Measurements from ENCODE around the gene CAMK2A.

The CAMK2A gene

GRCh38 chr5:150299571-150300327 is 10.2 kb upstream of the CAMK2A start:
- no peak for DNase-seq

GRCh38 chr5:150298701-150299451 is 9.3 kb upstream of the CAMK2A start:
- no peak for DNase-seq

- DNase-seq: no peak
Measured at GRCh38 chr5:150297934-150298595, 8.5 kb upstream of the CAMK2A start.

- DNase-seq: no peak
Measured at GRCh38 chr5:150297236-150297890, 7.8 kb upstream of the CAMK2A start.

- DNase-seq: no peak
Measured at GRCh38 chr5:150296496-150296895, 6.9 kb upstream of the CAMK2A start.

GRCh38 chr5:150295741-150296486 is 6.3 kb upstream of the CAMK2A start:
- no peak for DNase-seq

GRCh38 chr5:150295172-150295634 is 5.6 kb upstream of the CAMK2A start:
- no peak for DNase-seq

- DNase-seq: no peak
Measured at GRCh38 chr5:150294551-150295071, 5.0 kb upstream of the CAMK2A start.

- DNase-seq: no peak
Measured at GRCh38 chr5:150293091-150293941, 3.7 kb upstream of the CAMK2A start.

GRCh38 chr5:150291388-150292385 is 2.1 kb upstream of the CAMK2A start:
- DNase-seq: no peak

- DNase-seq: no peak
Measured at GRCh38 chr5:150288791-150289190, 782 bp downstream of the CAMK2A start.

GRCh38 chr5:150288361-150288760 is 1.2 kb downstream of the CAMK2A start:
- DNase-seq: no peak

GRCh38 chr5:150286820-150287219 is 2.8 kb downstream of the CAMK2A start:
- DNase-seq: no peak

- no peak for DNase-seq
Measured at GRCh38 chr5:150285114-150285513, 4.5 kb downstream of the CAMK2A start.

- DNase-seq: no peak
Measured at GRCh38 chr5:150284311-150284710, 5.3 kb downstream of the CAMK2A start.

GRCh38 chr5:150283904-150284303 is 5.7 kb downstream of the CAMK2A start:
- no peak for DNase-seq

- no peak for DNase-seq
Measured at GRCh38 chr5:150281987-150282386, 7.6 kb downstream of the CAMK2A start.

GRCh38 chr5:150279330-150280020 is 10.1 kb downstream of the CAMK2A start:
- no peak for DNase-seq

GRCh38 chr5:150278916-150279315 is 10.7 kb downstream of the CAMK2A start:
- no peak for DNase-seq
